ENCODE measurements around the gene SPAG7. TPM values are rescaled to one million over a fixed set of nuclear protein-coding genes. Genes with fewer than 3 reads are reported as not detected.

Gene SPAG7
- 103 and 105 TPM in 2 replicates for total RNA-seq (2014; rRNA removed; shearing (Covaris generic))

DNA sequence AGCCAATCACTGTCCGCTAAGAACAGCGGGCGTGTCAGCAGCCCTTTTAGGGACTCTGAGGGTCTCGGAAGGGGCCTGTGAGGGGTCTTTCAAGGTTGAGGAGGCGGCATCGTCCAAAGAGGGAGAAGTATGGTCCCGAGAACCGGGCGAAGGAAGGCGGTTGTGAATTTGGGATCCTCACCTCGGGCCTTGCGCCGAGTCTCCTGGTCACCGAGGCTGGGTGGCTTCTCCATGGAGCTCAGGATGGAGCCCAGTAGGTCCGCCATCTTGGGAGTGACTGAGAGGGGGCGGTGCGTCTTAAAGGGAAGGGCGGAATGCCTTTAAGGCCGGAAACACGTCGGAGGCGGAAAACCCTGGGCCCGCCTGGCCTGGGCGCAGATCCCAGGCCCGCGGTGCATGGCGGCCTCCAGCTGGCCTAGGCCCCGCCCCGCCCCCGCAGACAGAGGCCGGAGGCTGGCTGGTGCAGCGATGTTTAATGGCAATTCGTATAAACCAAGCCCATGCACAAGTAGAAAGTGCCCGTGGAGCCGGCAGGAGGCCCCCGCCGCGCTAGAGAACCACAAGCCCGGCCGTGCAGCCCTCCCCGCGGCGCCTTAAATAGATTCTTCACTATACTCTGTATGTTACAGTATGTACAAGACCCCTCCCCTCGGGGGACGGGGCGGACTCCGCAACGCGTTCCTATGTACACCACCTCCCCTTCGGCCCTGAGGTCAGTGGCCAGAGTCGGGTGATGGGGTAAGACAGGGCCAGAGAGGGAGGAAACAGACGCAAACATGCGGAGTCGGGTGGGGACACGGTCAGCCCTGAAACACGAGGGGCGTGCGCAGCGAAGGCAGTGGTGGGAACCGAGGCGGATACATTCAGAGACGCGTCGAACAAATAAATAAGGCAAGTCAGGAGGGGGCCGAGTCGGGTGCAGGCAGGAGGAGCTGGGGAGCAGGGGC, at the start of gene SPAG7:
TSS of gene SPAG7 (minus strand) at position 279 of the 947 bp plus-strand sequence. CDS start at position 266, 13 bp downstream.
- peak; percentile 98 for DNase-seq
- H3K36me3 ChIP-seq (replicated peaks; ENCODE audit: control insufficient read depth, insufficient read depth, low read length) = peaks cover 4% of the 10 kb centered on the region
- peak within 1 kb of the TSS; percentile 87 for H3K4me3 ChIP-seq (ENCODE audit: insufficient read depth, low read depth, low read length)

DNA sequence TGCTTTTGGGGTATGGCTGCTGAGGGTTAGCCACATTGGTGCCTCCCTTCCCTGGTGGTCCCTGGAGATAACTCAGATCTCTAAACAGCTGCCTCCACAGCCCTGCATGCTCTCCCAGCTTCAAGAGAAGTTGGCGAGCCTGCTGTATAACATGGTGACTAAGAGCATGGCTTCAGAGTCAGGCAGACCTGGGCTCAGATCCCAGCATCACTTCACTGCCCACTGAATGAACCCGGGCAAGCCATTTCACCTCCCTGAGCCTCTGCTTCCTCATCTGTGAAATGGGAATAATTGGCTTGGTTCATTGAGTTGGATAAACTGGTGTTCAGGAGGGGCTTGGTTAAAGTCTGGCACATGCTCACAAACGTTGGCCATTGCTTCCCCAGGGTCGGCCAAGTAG, 46.7 kb upstream of the SPAG7 start:
- Histone ChIP-seq H3K27me3 (ENCODE audit: control insufficient read depth, insufficient read depth, low read length) (no peaks in the 10 kb centered on the region), H3K4me3 (ENCODE audit: insufficient read depth, low read depth, low read length) (no peak overlapping the region), H3K36me3 (replicated peaks; ENCODE audit: control insufficient read depth, insufficient read depth, low read length) (peaks cover 26% of the 10 kb centered on the region)
- DNase-seq = no peak

More for the DNA sequence above, at the start of gene SPAG7:
- peaks cover 4% of the 10 kb centered on the region; the same call in 1 of the 2 replicates for H3K27me3 ChIP-seq (ENCODE audit: control insufficient read depth, insufficient read depth, low read length)

- Histone ChIP-seq H3K36me3 (replicated peaks; ENCODE audit: control insufficient read depth, insufficient read depth, low read length) (peaks cover 35% of the 10 kb centered on the region), H3K4me3 (ENCODE audit: insufficient read depth, low read depth, low read length) (no peak overlapping the region), H3K27me3 (ENCODE audit: control insufficient read depth, insufficient read depth, low read length) (no peaks in the 10 kb centered on the region)
- no peak for DNase-seq
Measured at GRCh38 chr17:5011928-5012327, 44.3 kb upstream of the SPAG7 start.

DNA sequence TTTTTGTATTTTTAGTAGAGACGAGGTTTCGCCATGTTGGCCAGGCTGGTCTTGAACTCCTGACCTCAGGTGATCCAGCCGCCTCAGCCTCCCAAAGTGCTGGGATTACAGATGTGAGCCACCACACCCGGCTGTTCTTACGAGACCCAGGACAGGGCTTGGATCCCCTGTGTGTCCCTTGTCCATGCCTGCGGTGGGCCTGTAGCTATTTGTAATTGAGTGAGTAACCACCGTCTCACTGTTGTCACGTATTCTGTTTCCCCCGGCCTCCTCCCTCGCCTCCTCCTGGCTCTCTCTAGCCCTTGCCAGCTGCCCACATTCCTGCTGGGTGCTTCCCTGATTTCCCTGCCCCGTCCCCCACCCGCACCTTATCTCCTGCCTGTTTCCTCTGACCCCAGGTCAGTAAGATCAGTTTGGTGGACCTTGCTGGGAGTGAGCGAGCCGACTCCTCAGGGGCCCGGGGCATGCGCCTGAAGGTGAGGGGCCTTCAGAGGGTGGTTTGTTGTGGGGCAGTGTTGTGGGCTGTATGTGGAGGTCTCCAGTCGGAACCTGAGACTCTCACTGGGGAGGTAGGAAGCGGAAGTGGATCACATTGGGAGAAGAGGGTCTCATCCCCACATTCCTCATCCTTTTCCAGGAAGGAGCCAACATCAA, 35.7 kb upstream of the SPAG7 start:
- no peak for DNase-seq
- no peak overlapping the region for H3K4me3 ChIP-seq (ENCODE audit: insufficient read depth, low read depth, low read length)
- no peaks in the 10 kb centered on the region for H3K27me3 ChIP-seq (ENCODE audit: control insufficient read depth, insufficient read depth, low read length)
- peaks cover 55% of the 10 kb centered on the region for H3K36me3 ChIP-seq (replicated peaks; ENCODE audit: control insufficient read depth, insufficient read depth, low read length)

DNA sequence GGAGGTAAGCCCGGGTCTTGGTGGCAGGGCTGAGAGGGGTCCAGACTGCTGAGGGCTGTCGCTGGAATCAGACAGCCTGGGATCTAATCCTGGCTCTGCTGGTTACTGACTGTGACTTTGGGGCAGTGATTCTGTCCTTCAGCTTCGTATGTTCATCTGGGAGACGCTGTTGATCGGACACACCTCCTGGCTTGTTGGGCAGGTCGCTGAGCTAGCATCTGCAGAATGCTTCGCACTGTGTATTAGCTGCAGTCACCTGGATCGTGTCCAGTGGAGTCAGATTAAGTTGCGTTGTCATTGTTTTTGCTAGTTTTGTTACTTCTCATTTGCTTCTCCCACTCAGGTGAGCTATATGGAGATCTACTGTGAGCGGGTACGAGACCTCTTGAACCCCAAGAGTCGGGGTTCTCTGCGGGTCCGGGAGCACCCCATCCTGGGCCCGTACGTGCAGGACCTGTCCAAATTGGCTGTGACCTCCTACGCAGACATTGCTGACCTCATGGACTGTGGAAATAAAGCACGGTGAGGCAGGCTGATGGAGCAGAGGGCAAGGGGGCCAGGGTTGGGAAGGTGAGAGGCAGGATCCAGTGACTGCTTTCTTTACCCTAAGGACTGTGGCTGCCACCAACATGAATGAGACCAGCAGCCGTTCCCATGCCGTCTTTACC, 34.6 kb upstream of the SPAG7 start:
- no peak for DNase-seq

GRCh38 chr17:5000237-5000639, 32.6 kb upstream of the SPAG7 start:
- DNase-seq = peak; percentile 71
- Histone ChIP-seq H3K27me3 (ENCODE audit: control insufficient read depth, insufficient read depth, low read length) (peaks cover 11% of the 10 kb centered on the region), H3K36me3 (replicated peaks; ENCODE audit: control insufficient read depth, insufficient read depth, low read length) (peaks cover 34% of the 10 kb centered on the region), H3K4me3 (ENCODE audit: insufficient read depth, low read depth, low read length) (no peak overlapping the region)

More for the DNA sequence above, 34.6 kb upstream of the SPAG7 start:
- Histone ChIP-seq H3K4me3 (ENCODE audit: insufficient read depth, low read depth, low read length) (no peak overlapping the region), H3K36me3 (replicated peaks; ENCODE audit: control insufficient read depth, insufficient read depth, low read length) (peaks cover 46% of the 10 kb centered on the region), H3K27me3 (ENCODE audit: control insufficient read depth, insufficient read depth, low read length) (no peaks in the 10 kb centered on the region)

DNA sequence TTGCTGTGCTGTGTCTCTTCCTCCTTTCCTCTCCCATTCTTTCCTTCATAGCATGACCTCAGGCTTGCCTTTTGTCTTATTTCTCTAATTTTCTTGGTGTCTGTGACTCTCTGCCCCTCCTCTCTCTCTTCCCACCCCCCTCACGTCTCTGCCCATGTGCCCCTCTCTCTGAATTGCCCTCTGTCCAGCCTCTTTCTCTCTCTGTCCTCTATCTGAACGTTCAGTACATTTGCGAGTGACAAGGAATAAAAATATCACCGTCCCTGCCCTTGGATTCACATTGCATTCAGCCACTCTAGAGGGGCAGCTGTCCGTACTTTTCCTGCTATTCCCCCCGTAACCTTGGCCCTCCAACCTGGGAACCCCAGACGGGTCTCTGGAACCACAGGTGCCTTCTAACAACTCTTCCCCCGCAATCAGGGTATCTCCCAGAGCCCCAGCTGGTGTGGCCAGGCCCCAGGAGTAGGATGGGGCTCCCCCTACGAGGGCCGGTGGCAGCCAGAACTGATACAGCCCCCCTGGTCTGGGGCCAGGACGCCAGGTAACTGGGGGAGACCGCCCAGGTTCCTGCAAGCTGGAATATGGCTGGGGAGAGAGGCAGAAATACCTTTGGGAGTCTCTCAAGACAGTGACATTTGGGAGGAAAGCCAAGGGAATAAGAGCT, 31.9 kb upstream of the SPAG7 start:
- no peak for DNase-seq

GRCh38 chr17:4998732-4999429, 31.3 kb upstream of the SPAG7 start:
- peak; percentile 83 for DNase-seq
- Histone ChIP-seq H3K27me3 (ENCODE audit: control insufficient read depth, insufficient read depth, low read length) (peaks cover 11% of the 10 kb centered on the region), H3K4me3 (ENCODE audit: insufficient read depth, low read depth, low read length) (peak overlapping the region; percentile 93), H3K36me3 (replicated peaks; ENCODE audit: control insufficient read depth, insufficient read depth, low read length) (peaks cover 22% of the 10 kb centered on the region)

More for the DNA sequence above, 31.9 kb upstream of the SPAG7 start:
- H3K27me3 ChIP-seq (ENCODE audit: control insufficient read depth, insufficient read depth, low read length) = peaks cover 11% of the 10 kb centered on the region
- peak overlapping the region; percentile 93 for H3K4me3 ChIP-seq (ENCODE audit: insufficient read depth, low read depth, low read length)
- H3K36me3 ChIP-seq (replicated peaks; ENCODE audit: control insufficient read depth, insufficient read depth, low read length) = peaks cover 28% of the 10 kb centered on the region

DNA sequence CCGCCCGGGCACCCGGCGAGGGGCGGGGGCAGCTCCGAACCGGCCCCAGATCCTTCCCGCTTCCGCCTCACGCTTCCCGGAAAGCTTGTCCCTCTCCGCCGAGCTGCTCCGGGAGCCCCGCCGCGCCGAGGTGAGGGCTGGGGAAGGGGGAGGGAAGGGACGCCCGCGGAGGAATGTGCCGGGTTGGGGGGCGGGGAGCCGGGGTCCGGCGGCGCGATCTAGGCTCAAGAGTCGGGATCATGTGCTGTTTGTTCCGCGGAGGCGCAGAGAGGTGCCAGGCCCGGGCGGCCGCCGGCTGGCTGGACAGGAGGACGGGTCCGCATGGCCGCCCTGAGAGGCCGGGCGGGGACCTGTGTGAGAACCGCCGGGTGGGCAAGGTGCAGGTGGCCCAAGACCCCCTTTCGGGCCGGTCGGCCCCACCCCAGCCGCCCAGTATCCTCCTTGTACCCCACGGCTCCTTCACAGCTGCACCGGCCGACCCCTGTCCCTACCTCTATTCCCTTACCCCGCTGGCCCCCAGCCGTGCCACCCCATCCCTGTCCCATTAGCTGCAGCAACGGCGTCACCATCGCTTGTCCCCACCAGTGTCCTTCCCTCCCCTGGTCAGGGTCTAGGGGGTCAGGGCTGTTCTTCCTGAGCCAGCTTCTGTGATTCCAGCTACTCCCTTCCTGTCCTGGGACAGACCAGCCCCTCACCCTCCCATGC, 30.6 kb upstream of the SPAG7 start:
- peaks cover 18% of the 10 kb centered on the region for H3K36me3 ChIP-seq (replicated peaks; ENCODE audit: control insufficient read depth, insufficient read depth, low read length)
- peak overlapping the region; percentile 93 for H3K4me3 ChIP-seq (ENCODE audit: insufficient read depth, low read depth, low read length)
- DNase-seq = peak; percentile 96
- peaks cover 11% of the 10 kb centered on the region for H3K27me3 ChIP-seq (ENCODE audit: control insufficient read depth, insufficient read depth, low read length)

GRCh38 chr17:4997302-4998026, 29.8 kb upstream of the SPAG7 start, which contains the start of the genes INCA1 and KIF1C:
TSS of gene INCA1 (minus strand) at chr17:4997522. CDS start at chr17:4994437, 3,085 bp downstream.
TSS of gene KIF1C (plus strand) at chr17:4997950. CDS start at chr17:5000247, 2,297 bp downstream.
- H3K36me3 ChIP-seq (replicated peaks; ENCODE audit: control insufficient read depth, insufficient read depth, low read length) = peaks cover 17% of the 10 kb centered on the region
- H3K27me3 ChIP-seq (ENCODE audit: control insufficient read depth, insufficient read depth, low read length) = peaks cover 11% of the 10 kb centered on the region
- DNase-seq = peak; percentile 99
- H3K4me3 ChIP-seq (ENCODE audit: insufficient read depth, low read depth, low read length) = peak within 1 kb of the TSS; percentile 93

DNA sequence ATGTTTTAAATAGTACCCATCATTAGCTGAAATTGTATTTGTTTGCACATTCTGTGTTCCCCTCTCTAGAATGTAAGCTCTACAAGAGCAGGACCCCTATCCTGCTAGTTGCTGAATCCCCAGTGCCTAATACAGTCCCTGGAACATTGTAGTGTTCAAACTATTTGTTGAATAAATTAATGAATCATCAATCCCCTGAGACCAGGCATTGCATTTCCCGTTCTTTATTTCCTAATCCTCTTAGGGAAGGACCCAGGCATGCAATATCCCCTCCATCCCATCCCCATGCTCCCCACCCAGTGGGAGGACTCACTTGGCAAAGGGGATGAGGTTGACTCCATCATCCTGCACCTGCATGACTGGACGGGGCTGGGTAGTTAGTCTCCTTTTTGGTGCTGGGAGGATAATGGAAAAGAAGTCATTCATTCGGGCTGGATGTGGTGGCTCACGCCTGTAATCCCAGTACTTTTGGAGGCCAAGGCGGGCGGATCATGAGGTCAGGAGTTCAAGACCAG, 26.5 kb upstream of the SPAG7 start:
- H3K36me3 ChIP-seq (replicated peaks; ENCODE audit: control insufficient read depth, insufficient read depth, low read length) = no peaks in the 10 kb centered on the region
- DNase-seq = no peak
- H3K4me3 ChIP-seq (ENCODE audit: insufficient read depth, low read depth, low read length) = no peak overlapping the region
- peaks cover 11% of the 10 kb centered on the region for H3K27me3 ChIP-seq (ENCODE audit: control insufficient read depth, insufficient read depth, low read length)

DNA sequence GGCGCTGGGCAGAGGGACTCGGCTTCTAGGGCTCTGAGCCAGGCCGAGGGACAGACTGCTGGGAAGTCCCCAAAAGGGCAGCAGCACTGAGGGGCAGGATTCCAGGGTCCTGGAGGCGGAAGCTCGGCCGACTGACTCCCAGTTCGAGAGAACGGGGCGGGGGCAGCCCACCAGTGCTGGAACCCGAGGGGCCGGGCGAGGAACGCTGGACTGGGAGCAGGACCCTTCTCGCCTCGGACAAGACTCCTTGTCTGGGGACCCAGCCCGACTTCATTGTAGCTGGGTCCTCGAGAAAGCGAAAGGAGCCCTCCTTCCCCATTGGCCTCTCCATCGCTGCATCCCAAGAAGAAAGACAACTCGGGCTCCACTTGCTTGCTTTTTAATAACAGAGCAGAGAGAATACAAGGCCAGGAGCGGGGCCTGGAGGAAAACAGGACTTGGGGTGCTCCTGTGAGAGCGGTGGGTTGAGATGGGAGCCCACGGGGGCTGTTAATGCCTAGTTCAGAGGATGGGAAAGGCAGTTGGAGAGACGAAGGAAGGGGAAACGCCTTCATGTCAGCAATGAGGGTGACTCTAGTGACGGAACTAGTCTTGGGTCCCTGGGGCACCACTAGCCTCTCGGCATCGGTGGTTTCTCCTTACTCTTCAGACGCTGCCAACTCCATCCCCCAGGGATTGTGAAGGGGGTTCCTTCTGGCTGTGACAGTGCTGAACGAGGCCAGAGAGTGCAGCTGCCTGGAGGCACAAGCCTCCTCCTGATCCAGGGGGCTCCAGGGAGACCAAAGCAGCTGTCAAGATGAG, 20.4 kb upstream of the SPAG7 start:
- Histone ChIP-seq H3K4me3 (ENCODE audit: insufficient read depth, low read depth, low read length) (peak overlapping the region; percentile 78), H3K27me3 (ENCODE audit: control insufficient read depth, insufficient read depth, low read length) (peaks cover 6% of the 10 kb centered on the region; the same call in 1 of the 2 replicates), H3K36me3 (replicated peaks; ENCODE audit: control insufficient read depth, insufficient read depth, low read length) (no peaks in the 10 kb centered on the region)
- no peak for DNase-seq

All from H7 (cell line).